COLO829 (cell line): ENCODE data around the gene TMEM53.
"Not testable (repeated sequence)": the region's sequence is repeated elsewhere in the genome, so short reads cannot be mapped to it uniquely, and the experiment has no call there.

Source experiments
- DNase-seq: peaks from one replicate; pipeline ENCODE4 v3.0.0; 2012; ENCODE audit warnings: low spot score

The TMEM53 gene

DNA sequence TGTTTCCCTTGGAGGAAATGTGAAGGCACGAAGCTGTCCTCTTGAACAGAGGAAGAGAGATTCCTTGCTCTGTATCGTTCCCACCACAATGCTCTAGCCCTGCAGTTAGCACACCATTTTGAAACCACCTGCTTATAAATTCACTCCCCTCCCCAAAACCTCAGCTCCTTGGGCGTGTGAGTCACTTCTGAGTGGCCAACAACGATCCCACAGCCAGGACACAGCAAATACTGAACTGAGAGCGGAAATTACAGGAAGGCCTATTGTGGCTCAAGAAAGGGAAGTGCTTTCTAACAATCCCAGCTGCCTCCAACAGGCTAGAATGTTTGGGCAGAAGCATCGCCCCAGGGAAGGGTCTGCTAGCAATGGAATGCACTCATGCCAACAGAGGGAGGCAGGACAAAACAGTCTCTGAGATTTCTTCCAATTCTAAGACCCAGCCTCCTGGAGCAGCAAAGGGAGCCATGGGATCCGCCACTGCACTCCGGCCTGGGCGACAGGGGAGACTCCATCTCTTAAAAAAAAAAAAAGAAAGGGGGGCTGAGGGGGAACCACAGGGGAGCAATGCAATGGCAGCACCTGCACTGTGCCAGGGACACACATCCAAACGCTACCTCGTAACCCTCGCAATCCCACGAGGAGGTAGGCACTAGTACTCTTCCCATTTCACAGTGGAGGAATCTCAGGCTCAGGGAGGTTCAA lies 1.9 kb downstream of the TMEM53 start:
- DNase-seq, result peak; percentile 68

DNA sequence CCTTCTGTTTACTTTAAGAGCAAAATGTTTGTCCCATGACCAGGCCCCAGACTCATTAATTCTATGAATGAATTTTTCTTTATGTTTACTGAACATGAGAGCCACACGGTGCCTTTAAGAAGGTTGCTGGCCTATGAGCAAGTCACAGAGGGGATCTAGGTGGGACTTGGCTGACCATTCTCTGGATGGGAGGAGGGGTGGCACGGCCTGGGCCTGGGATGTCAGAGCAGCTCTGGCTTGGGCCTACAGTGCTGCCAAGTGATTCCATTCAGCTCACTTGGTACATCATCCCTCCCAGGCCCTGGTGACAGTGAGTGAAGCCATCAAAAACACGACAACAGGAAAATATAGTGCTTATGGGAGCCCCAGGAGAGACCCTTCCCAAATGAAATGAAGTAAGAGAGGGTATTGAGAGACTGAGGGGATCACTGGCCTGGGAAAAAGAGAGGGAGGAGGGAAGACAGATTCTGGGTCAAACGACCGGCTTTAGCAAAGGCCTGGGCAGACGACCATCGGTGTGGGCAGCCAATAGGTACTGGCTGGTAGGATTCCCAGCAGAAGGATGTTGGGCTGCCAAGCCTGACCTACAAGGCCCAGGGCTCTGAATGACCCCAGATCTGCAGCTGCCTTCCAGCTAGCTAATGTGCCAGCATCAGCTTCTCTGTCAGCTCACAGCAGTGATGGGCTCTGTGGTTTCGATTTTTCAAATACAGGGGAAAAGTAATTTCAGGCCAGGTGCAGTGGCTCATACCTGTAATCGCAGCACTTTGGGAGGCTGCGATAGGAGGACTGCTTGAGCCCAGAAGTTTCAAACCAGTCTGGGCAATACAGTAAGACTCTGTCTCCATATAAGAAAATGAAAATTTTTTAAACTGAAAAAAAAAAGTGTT lies 3.3 kb downstream of the TMEM53 start:
- no peak for DNase-seq

DNA sequence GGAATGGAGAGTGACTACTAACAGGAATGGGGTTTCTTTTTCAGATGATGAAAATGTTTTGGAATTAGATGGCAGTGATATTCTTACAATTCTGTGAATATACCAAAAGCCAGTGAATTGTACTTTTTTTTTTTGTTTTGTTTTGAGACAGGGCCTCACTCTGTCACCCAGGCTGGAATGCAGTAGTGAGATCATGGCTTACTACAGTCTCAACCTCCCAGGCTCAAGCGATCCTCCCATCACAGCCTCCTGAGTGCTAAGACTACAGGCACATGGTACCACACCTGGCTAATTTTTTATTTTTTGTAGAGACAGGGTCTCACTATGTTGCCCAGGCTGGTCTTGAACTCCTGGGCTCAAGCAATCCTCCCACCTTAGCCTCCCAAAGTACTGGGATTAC lies 7.6 kb downstream of the TMEM53 start:
- not testable (repeated sequence) for DNase-seq

DNA sequence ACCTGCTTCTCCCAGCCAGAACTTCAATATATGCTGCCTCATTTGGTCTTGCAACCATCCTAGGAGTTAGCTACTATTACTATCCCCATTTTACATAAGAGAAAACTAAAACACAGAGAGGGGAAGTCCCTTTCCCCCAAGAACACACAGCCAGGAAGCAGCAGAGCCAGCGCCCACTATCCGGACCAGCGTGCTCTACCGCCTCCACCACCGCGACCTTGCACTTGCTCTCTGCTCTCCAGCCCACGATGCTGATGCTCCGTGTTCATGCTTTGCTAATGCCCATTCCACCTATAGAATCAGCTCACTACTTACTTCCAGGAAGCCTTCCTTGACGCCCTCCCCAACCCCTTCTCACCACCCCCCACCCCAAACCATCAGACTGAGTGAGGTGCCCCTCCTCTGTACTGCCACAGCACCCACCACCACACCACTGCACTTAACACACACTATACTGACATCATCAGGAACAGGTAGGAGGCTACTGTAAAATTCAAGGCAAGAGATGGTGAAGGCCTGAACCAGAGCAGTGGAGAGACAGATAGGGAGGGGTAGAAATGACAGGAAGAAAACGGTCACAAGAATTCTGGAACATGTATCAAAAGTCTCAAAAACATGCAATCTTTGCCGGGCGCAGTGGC lies 9.4 kb downstream of the TMEM53 start:
- DNase-seq, result no peak

- DNase-seq, result no peak
Measured at GRCh38 chr1:44663417-44663816, 10.9 kb downstream of the TMEM53 start.

DNA sequence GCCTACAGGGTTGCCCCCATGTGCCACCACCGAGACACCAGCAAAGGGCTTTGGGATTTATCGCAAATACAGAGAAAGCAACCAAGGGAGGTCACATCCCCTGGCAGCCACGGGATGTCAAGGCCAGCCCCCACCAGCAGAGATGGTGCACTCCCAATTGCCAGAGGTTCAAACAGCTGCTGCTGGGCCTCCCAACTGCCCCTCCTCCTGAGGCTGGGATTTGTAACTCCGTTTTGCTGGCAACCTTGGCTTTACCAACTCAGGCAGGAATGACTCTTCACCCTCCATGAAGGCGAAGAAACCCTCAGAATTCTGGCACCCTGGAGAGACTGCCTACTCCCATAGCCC lies 11.6 kb downstream of the TMEM53 start:
- no peak for DNase-seq

GRCh38 chr1:44661781-44662682 lies 12.2 kb downstream of the TMEM53 start:
- no peak for DNase-seq

DNA sequence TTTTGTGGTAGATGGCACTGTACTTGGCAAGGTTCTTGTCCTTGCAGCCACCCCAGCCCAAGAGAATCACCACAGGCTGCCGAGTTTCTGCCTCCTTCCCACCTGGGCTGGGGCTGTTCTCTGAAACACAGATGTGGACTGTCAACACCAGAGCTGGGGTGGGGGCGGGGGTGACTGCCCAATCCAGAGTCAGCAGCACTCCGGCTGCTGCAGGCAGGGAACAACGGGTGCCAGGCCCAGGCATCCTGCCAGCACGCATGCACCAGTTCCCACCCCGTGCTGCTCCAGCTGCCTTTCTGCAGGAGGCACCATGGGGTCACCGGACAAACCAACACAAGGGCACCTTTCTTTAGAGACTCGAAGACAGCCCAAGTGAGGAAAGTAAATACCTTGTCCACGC lies 14.1 kb downstream of the TMEM53 start:
- peak; percentile 70 for DNase-seq

GRCh38 chr1:44659566-44659965 lies 14.7 kb downstream of the TMEM53 start:
- DNase-seq, result no peak

GRCh38 chr1:44655609-44656008 lies 18.7 kb downstream of the TMEM53 start:
- DNase-seq, result no peak

DNA sequence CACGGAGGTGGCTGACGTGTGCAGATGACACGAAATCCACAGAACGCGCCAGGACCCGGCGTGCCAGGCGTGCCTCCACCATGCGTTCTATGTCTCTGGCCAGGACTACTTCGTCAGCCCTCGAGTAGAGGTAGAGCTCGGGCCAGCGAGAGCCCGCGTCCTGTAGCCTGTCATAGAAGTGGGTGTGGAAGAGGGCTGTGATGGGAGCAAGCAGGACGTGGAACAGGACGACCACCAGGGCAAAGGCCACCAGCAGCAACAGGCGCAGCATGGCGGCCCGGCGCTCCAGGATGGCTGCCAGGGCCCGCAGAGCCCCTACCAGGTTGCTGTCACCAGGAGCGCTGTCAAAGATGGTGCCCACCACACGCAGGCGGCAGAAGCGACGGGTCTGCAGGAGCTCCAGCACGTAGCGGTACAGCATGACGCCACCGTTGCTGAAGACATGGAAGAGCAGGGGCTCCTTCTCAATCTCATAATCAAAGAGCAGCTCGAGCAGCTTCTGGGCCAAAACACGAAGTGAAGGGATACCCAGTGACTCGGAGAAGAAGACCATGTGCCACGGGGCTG lies 19.6 kb downstream of the TMEM53 start:
- no peak for DNase-seq

DNA sequence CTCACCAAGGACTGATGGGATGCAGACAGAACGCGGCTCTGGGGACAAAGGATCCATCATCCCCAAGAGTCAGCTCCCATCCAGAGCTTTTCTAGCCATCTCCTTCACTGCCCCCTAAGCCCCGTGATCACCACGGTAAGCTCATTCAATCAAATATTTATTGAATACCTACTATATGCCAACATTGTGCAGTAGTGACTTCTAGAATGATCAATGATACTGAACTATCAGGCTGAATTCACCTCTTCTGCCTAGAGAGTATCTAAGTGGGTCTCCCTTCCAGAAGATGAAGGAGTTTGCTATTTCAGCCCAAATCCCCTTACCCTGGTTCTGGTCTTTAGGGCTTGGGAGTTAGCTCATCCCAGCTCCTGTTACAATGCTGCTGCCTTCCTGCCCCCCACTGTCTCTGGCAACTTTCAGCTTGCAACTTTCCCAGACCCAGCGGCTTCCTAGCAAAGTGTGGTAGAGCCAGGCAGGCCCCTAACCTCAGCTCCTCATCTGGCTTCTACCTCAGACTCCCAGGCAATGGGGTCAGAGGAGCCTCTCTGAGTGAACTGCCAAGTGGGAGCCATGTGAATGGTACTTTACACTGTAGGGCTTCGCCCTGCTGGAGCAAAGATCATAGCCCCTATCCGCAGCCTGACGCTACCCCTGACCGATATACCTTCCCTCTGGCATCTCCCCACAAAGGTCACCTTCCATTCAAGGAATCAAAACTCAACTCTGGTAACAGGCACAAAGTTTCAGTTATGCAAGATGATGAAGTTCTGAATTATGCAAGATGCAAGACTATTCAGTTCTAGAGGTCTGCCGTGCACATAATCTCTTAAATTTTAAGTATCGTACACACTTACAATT lies 20.9 kb downstream of the TMEM53 start:
- no peak for DNase-seq

- DNase-seq, result peak; percentile 60
Measured at GRCh38 chr1:44652445-44653106, 21.7 kb downstream of the TMEM53 start.

GRCh38 chr1:44651069-44651468 lies 23.2 kb downstream of the TMEM53 start:
- no peak for DNase-seq

DNA sequence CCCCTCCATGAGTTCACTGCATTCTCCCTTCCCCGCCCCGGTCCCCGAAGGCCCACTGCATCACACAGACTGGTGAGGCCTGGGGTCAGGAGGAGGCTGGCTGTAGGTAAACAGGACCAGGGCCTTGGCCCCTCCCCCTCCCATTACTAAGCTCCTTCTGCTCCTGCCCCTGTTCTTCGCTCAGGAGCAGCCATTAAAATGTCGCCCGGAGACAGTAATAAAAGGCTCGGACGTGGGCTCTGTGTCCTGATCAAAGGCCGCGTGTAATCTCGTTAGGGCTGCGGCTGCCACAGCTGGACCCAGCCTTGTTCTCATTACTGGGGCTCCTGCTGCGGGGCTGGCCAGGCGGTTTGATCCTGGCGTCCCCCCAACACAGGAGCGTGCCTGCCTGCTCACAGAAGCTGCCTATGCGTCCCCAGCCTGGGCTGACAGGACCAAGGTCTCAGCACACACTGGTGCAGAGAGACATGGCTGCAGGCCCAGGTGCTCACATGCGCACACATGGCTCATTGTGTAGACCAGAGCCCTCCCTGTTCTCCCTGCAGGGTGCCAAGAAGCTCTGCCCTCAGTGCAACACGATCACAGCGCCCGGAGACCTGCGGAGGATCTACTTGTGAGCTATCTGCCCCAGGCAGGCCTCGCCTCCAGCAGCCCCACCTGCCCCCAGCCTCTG lies 24.0 kb downstream of the TMEM53 start:
- no peak for DNase-seq

DNA sequence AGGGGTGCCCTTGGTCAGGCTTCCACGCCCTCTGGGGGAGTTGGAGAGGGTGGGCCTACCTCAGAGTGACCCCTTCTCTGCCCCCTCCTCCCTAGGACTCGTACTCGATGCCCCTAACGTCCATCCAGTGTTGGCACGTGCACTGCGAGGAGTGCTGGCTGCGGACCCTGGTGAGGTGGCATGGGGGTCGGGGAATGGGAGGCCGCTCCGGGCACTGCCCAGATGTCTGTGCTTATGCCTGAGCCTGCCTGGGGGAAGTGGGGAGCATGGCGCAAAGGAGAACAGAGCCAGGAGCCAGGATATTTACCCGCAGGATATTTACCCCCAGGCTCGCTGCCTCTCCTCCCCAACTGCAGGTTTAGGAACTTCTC lies 24.5 kb downstream of the TMEM53 start:
- no peak for DNase-seq

- no peak for DNase-seq
Measured at GRCh38 chr1:44648529-44649250, 25.6 kb downstream of the TMEM53 start.

- DNase-seq, result no peak
Measured at GRCh38 chr1:44647896-44648295, 26.4 kb downstream of the TMEM53 start.
